Body of pancreas (tissue), 4 donors: ENCODE measurements around the gene DYNLT2B.

ENCODE experiments used
- CTCF ChIP-seq, 7 experiments: fragments of 450-650 bp in 4 of 7; fragments of 200-600 bp in 3 of 7; sonication (generic) in 3 of 7; IDR thresholded peaks; one replicate each; pipeline ENCODE4 v1.5.1; 2016 to 2019; ENCODE audit warnings: antibody characterized with exemption in 7 of 7
- POLR2A ChIP-seq, 3 donors: fragments of 450-650 bp; IDR thresholded peaks; one replicate each; pipeline ENCODE4 v1.6.1; 2016; ENCODE audit warnings: antibody characterized with exemption in 3 of 3, mild to moderate bottlenecking in 2 of 3

DNA sequence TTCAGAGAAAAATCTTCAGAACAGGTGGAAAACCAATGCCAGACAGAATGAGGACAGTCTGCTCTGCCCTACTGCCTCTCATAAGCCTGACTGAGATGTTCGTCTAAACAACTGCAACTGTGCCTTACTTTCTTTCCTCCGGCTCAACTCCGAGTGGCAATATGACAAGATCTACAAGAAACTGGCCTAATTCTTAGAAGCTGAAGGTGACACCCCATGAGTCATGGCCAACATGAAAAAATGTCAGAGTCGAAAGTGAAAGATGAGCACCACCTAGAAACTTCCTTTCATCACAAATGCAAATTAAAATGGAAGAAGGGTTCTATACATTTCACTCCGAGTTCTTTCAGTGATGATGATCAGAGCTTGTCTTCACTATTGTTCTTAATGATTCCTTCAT is 43.5 kb downstream of the DYNLT2B start:
- TF ChIP-seq CTCF (IDR thresholded peaks at IDR 0.05) = no peak
- TF ChIP-seq POLR2A (IDR thresholded peaks at IDR 0.05) = no peak
